Measurements from ENCODE around the gene KCNIP4.

KCNIP4 gene

DNA sequence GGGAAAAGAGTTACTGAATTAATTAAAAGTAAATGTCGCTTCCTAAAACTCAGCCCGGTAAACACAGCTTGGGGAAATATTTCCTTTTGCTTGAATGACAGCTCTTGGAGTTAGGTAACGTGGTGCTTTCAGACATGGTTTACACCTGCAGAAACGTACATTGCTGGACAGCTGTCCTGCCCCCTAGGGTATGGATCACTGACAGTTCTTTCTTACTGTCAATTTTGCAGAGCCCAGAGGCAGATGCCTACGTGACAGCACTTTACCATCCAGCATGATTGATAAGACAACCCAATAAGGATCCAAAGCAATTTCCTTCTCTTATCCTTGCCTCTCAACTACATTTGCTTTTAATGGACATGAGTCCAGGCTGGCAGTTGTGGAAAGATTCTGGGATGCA, 913.8 kb downstream of the KCNIP4 start:
- Histone ChIP-seq H3K79me2 (ENCODE audit: insufficient read depth, low read length) (no peaks in the 10 kb centered on the region), H3K4me3 (ENCODE audit: low read length, poor library complexity, severe bottlenecking) (no peak overlapping the region), H3K27me3 (ENCODE audit: insufficient read depth, low read length, poor library complexity, severe bottlenecking) (no peaks in the 10 kb centered on the region), H3K4me1 (ENCODE audit: insufficient read depth, low read length, poor library complexity, severe bottlenecking) (no peaks in the 10 kb centered on the region), H2AFZ (ENCODE audit: low read length) (no peak overlapping the region), H3K36me3 (ENCODE audit: insufficient read depth, low read length) (no peaks in the 10 kb centered on the region), H3K9me2 (replicated peaks; ENCODE audit: low read depth, low read length) (no peaks in the 10 kb centered on the region), H4K20me1 (ENCODE audit: insufficient read depth, low read length, poor library complexity, severe bottlenecking) (no peaks in the 10 kb centered on the region), H3K9ac (ENCODE audit: low read depth, low read length, poor library complexity, severe bottlenecking) (no peak overlapping the region), H3F3A (ENCODE audit: low read depth) (no peaks in the 10 kb centered on the region), H3K9me3 (ENCODE audit: insufficient read depth, low read depth, low read length) (0 out of 2 replicates have a peak, but pooled peaks cover 3% of the 10 kb centered on the region), H3K4me2 (ENCODE audit: low read depth, low read length, poor library complexity, severe bottlenecking) (no peak overlapping the region)
- TF ChIP-seq, protein P1, sequence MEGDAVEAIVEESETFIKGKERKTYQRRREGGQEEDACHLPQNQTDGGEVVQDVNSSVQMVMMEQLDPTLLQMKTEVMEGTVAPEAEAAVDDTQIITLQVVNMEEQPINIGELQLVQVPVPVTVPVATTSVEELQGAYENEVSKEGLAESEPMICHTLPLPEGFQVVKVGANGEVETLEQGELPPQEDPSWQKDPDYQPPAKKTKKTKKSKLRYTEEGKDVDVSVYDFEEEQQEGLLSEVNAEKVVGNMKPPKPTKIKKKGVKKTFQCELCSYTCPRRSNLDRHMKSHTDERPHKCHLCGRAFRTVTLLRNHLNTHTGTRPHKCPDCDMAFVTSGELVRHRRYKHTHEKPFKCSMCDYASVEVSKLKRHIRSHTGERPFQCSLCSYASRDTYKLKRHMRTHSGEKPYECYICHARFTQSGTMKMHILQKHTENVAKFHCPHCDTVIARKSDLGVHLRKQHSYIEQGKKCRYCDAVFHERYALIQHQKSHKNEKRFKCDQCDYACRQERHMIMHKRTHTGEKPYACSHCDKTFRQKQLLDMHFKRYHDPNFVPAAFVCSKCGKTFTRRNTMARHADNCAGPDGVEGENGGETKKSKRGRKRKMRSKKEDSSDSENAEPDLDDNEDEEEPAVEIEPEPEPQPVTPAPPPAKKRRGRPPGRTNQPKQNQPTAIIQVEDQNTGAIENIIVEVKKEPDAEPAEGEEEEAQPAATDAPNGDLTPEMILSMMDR (conservative IDR thresholded peaks at IDR 0.05; ENCODE audit: low read length) = no peak
- no peak for TF ChIP-seq EZH2phosphoT487 (IDR thresholded peaks at IDR 0.05; ENCODE audit: borderline replicate concordance)

DNA sequence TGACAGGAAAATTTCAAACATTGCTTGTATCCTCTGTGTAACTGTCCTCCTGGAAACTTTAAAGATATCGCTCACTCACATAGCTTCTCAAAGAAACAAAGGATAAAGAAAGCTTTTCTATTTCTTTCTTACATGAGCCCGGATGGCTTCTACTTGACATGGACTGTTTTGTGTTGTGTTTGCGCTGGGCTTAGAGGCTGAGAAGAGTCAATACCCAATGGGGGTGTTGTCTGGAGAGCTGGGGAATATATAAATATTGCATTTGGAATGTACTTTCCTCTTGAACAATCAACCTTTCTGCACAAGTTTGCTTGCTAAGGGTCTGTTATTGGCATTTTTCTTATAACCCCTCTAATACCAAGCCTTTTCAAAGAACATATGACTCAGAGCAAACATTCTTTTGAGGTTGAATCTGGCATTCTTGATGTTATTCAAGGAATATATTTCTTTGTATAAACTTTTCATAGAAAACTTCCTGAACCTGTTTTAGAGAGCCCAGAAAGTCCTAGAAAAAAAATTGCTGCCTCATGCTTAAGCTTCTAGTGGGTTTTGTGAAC, 916.4 kb downstream of the KCNIP4 start:
- Histone ChIP-seq H3K4me3 (ENCODE audit: low read length, poor library complexity, severe bottlenecking) (no peak overlapping the region), H3K9me3 (ENCODE audit: insufficient read depth, low read depth, low read length) (0 out of 2 replicates have a peak, but pooled peaks cover 3% of the 10 kb centered on the region), H3F3A (ENCODE audit: low read depth) (no peaks in the 10 kb centered on the region), H2AFZ (ENCODE audit: low read length) (no peak overlapping the region), H3K4me2 (ENCODE audit: low read depth, low read length, poor library complexity, severe bottlenecking) (no peak overlapping the region), H3K4me1 (ENCODE audit: insufficient read depth, low read length, poor library complexity, severe bottlenecking) (no peaks in the 10 kb centered on the region), H3K79me2 (ENCODE audit: insufficient read depth, low read length) (no peaks in the 10 kb centered on the region), H4K20me1 (ENCODE audit: insufficient read depth, low read length, poor library complexity, severe bottlenecking) (no peaks in the 10 kb centered on the region), H3K9me2 (replicated peaks; ENCODE audit: low read depth, low read length) (no peaks in the 10 kb centered on the region), H3K9ac (ENCODE audit: low read depth, low read length, poor library complexity, severe bottlenecking) (no peak overlapping the region), H3K27me3 (ENCODE audit: insufficient read depth, low read length, poor library complexity, severe bottlenecking) (no peaks in the 10 kb centered on the region), H3K36me3 (ENCODE audit: insufficient read depth, low read length) (no peaks in the 10 kb centered on the region)
- TF ChIP-seq EZH2phosphoT487 (IDR thresholded peaks at IDR 0.05; ENCODE audit: borderline replicate concordance) = no peak
- TF ChIP-seq, protein P1 (conservative IDR thresholded peaks at IDR 0.05; ENCODE audit: low read length) = no peak

DNA sequence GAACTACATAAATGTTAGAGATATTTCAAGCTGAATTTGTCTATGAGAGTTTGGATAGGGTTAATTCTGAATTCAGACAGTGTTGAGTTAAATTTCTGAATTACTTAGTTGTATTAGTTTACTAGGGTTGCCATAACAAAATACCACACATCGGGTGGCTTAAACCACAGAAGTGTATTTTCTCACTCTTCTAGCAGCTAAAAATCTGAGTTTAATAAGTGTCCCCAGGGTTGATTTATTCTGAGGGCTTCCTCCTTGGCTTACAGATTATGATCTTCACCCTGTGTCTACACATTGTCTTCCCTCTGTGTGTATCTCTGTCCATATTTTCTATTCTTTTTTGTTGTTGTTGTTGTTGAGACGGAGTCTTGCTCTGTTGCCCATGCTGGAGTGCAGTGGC, 929.8 kb downstream of the KCNIP4 start:
- Histone ChIP-seq H3K4me3 (ENCODE audit: low read length, poor library complexity, severe bottlenecking) (no peak overlapping the region), H3K27me3 (ENCODE audit: insufficient read depth, low read length, poor library complexity, severe bottlenecking) (no peaks in the 10 kb centered on the region), H3K36me3 (ENCODE audit: insufficient read depth, low read length) (no peaks in the 10 kb centered on the region), H3K4me1 (ENCODE audit: insufficient read depth, low read length, poor library complexity, severe bottlenecking) (no peaks in the 10 kb centered on the region), H4K20me1 (ENCODE audit: insufficient read depth, low read length, poor library complexity, severe bottlenecking) (no peaks in the 10 kb centered on the region), H3K9me2 (replicated peaks; ENCODE audit: low read depth, low read length) (no peaks in the 10 kb centered on the region), H3K9ac (ENCODE audit: low read depth, low read length, poor library complexity, severe bottlenecking) (no peak overlapping the region), H3K9me3 (ENCODE audit: insufficient read depth, low read depth, low read length) (no peaks in the 10 kb centered on the region), H2AFZ (ENCODE audit: low read length) (no peak overlapping the region), H3F3A (ENCODE audit: low read depth) (no peaks in the 10 kb centered on the region), H3K79me2 (ENCODE audit: insufficient read depth, low read length) (no peaks in the 10 kb centered on the region), H3K4me2 (ENCODE audit: low read depth, low read length, poor library complexity, severe bottlenecking) (no peak overlapping the region)
- TF ChIP-seq, protein P1 (conservative IDR thresholded peaks at IDR 0.05; ENCODE audit: low read length) = no peak
- TF ChIP-seq EZH2phosphoT487 (IDR thresholded peaks at IDR 0.05; ENCODE audit: borderline replicate concordance) = no peak
